Left lobe of liver (tissue), 2 donors: ENCODE results near the gene BLCAP. TPM values are rescaled to one million over a fixed set of nuclear protein-coding genes. Genes with fewer than 3 reads are reported as not detected.
"Not testable (repeated sequence)": the region's sequence is repeated elsewhere in the genome, so short reads cannot be mapped to it uniquely, and the experiment has no call there.

ENCODE experiments used
- ATAC-seq: fragments of 200-7000 bp; cut with Tn5 transposase; one replicate; pipeline ENCODE4 v1.9.1; 2020; ENCODE audit warnings: mild to moderate bottlenecking, moderate library complexity
- DNase-seq: peaks from one replicate; pipeline ENCODE4 v3.0.0-alpha.2; 2020; ENCODE audit warnings: low spot score
- total RNA-seq: library from RNA; stranded (reverse); gene quantifications from one replicate; pipeline ENCODE4 v1.2.1, GENCODE V29; 2021
- donor health status: DM: no; HTN: no; CAD: no; lungs with moderate emphysema.
- donor health status: DM: no; HTN: yes; CAD: no.

The BLCAP gene, protein sequence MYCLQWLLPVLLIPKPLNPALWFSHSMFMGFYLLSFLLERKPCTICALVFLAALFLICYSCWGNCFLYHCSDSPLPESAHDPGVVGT
- 70.4 TPM for total RNA-seq

- DNase-seq (peak; percentile 96), ATAC-seq (peak; percentile 89)
Measured at GRCh38 chr20:37527638-37528445, at the start of gene BLCAP. Gene BLCAP (minus strand): TSS chr20:37527876. CDS start chr20:37519174, 8,702 bp downstream.

DNA sequence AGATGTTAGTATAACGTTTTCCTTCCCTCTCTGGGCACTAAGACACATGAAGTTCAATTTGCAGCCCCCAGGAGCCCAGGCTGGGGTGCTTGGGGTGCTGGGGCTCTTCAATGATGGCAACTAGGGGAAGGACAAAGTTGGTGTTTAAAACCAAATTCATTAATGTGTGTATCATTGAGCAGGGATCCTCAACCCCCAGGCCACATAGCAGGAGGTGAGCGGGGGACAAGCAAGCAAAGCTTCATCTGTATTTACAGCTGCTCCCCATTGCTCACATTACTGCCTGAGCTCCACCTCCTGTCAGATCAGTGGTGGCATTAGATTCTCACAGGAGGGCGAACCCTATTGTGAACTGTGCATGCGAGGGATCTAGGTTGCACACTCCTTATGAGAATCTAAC is 49.8 kb upstream of the BLCAP start:
- DNase-seq, ATAC-seq: not testable (repeated sequence)

DNA sequence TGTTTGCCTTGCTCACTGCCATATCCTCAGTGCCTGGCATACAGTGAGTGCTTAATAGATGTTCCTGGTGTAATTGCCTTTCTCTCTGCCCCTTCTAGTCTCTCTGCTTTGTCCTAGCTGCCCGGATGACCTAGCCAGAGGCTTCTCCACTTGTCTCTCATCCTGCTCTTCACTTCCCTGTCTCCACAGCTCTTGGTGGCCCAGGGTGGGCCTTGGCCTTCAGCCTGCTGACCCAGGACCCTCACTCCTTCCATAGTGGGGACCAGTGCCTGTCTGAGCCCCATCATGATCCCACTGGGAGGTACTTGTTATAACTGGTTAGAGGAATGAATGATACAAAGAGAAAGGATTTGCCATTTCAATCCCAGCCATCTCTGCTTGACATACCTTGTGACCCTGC is 49.2 kb upstream of the BLCAP start:
- DNase-seq = no peak

DNA sequence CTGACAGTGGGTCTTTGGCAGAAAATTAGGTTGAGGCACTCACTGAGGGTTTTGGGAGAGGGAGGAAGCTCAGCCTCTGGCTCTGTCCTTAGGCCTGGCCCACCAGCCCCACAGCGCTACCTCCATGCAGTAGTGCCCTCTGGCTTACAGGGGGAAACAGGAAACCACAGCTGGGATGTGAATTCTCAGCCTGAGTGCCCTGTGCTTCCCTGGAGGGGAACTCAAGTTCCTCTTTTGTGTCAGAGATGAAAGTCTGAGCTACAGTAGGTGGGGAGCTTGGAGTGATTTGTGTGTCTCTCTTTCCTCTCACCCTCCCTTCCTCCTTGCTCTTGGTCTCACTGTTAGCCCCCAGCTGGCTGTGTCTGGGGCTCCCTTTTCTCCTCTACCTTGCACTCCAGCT is 48.2 kb upstream of the BLCAP start:
- no peak for ATAC-seq
- no peak for DNase-seq

More for the DNA sequence above, 49.2 kb upstream of the BLCAP start:
- ATAC-seq = no peak

- ATAC-seq (no peak), DNase-seq (peak; percentile 26)
Measured at GRCh38 chr20:37574199-37574890, 46.7 kb upstream of the BLCAP start.

DNA sequence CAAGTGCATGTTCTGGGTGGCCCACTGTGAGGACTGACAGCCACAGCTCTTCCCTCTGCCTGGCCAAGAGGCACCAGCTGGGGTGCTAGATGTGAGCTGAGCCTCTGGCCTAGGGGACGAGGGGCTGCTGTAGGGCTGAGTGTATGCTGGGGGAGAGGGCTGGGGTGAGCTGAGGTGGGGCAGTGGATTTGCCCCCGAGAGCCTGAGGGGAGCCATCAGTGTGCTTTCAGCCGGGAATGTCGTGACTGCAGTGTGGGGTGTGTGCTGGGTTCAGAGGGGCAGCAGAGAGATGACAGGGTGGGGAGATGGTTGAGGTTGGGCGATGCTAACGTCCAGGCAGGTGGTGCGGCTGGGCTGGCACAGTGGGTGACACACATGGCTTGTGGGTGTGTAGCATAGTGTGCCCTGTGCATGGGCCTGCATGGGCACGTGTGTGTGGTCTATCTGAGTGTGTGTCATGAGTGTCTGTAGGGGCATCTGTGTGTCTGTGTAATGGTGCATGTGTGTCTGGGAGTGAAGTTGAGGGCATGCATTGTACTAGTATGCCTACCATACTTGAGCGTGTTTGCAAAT is 46.0 kb upstream of the BLCAP start:
- DNase-seq (peak; percentile 26), ATAC-seq (no peak)

- DNase-seq = peak; percentile 14
- ATAC-seq = no peak
Measured at GRCh38 chr20:37571033-37571432, 43.4 kb upstream of the BLCAP start.

DNA sequence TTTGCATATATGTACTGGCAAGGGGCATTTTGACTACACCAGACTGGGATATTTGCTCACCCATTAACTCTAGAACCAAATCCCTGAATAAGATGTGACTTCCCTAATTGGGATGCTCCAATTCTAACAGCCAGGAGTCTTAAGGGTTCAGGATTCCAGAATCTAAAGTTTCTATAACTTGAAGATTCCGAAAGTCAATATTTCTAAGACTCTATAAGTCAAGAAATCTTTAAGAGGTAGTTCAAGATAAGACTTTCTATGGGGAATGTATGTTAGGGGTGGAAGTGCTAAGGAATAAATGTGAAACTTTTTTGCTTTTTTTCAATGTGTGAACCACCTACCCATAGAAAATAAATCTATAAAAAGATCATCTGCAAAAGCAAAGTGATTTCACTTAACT is 42.7 kb upstream of the BLCAP start:
- no peak for DNase-seq
- no peak for ATAC-seq

- DNase-seq (peak; percentile 29), ATAC-seq (no peak)
Measured at GRCh38 chr20:37567671-37568588, 40.3 kb upstream of the BLCAP start.

- DNase-seq = peak; percentile 14
- no peak for ATAC-seq
Measured at GRCh38 chr20:37567331-37567665, 39.6 kb upstream of the BLCAP start.

- ATAC-seq (no peak), DNase-seq (peak; percentile 34)
Measured at GRCh38 chr20:37566590-37567330, 39.1 kb upstream of the BLCAP start.

GRCh38 chr20:37565134-37565811 is 37.6 kb upstream of the BLCAP start:
- ATAC-seq (no peak), DNase-seq (peak; percentile 23)

- peak; percentile 52 for DNase-seq
- ATAC-seq = peak; percentile 94
Measured at GRCh38 chr20:37564388-37565133, 36.9 kb upstream of the BLCAP start.

DNA sequence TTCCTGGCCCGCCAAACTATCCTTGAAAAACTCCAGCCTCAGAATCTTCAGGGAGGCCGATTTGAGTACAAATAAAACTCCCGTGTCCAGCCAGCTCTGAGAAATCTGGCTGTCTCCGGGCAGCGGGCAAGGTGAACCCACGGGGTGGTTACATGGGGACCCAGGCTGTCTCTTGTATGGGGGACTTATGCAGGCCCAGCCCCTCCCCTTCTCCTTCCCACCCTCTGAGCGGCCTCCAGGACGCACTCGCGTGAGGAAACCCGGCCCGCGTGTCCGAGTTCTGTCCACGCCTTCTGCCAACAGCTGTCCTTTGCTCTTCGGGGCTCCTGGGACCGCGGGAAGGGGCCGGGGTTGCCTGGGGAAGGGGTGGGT is 36.3 kb upstream of the BLCAP start:
- no peak for ATAC-seq
- DNase-seq = no peak

GRCh38 chr20:37562695-37563480 is 35.2 kb upstream of the BLCAP start:
- ATAC-seq (no peak), DNase-seq (peak; percentile 28)

- ATAC-seq (no peak), DNase-seq (no peak)
Measured at GRCh38 chr20:37560629-37561028, 33.0 kb upstream of the BLCAP start.

GRCh38 chr20:37559312-37560027 is 31.8 kb upstream of the BLCAP start:
- ATAC-seq (no peak), DNase-seq (peak; percentile 14)
